GM19324 (cell line): ENCODE measurements around the gene DLL4.

Experiments used
- ATAC-seq: cut with Tn5 transposase; IDR thresholded peaks from one replicate; pipeline ENCODE4 v1.9.1; 2021; ENCODE audit warnings: mild to moderate bottlenecking, moderate library complexity; ENCODE audit not compliant: unreplicated experiment, low FRiP score

Gene DLL4

DNA sequence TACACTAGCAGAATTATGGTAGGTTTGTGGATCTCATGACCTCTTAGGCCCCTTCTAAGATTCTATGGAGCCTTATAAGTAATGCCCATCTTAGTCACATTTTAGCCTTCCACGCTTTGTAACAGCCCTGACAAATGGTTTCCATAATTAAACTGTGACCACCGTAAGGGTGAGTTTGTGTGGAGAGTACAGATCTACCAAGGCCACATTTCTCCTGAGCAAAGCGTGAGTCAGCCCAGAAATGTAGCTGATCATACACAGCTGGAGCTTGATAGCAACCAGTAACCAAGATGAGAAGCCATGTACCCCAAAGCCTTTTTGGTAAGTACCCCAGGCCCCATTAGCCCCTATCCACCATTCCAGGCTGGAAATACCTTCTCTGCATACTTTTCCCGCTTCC lies 55.8 kb downstream of the DLL4 start:
- ATAC-seq, result no peak

DNA sequence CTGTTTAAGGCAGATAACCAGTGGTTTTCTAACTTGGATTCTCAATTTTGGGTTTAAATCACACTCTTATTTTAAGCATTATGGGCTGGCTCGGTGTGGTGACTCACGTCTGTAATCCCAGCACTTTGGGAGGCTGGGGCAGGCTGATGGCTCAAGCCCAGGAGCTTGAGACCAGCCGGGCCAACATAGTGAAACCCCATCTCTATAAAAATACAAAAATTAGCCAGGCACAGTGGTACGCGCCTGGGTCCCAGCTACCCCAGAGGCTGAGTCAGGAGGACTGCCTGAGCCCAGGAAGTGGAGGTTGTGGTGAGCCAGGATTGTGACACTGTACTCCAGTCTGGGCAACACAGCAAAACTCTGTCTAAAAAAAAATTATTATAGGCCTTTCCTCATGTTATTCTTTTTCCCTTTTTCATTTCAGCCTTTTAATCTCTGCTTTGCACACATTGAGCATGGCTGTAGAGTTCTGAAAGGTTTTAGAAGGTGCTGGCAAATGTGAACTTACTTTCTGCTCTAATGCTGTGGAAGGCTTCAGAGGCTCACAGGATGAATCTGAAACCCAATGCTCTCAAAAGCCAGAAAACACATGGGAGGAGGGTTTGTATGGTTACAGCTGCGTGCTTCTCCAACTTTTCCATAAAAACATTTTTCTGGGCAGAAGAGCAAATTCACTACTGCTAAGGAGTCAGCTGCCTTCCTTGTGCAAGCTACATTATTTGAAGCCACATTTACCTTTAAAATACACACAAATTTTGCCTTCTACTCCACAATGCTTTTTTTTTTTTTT lies 56.6 kb downstream of the DLL4 start:
- ATAC-seq, result no peak

DNA sequence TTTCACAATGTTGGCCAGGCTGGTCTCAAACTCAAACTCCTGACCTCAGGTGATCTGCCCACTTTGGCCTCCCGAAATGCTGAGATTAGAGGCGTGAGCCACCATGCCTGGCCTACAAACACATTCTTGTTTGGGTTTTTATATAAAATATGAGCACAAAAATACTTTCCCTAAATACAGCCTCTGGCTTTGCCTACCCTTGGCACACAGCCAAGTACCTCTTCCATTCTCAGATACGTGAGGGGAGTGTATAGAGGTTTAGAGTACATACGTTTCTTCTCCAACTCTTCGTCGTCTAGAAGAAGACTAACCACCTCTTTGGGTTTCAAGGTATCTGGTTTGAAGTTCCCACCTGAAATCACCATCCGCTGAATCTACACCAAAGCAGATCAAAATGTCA lies 57.7 kb downstream of the DLL4 start:
- ATAC-seq, result no peak

DNA sequence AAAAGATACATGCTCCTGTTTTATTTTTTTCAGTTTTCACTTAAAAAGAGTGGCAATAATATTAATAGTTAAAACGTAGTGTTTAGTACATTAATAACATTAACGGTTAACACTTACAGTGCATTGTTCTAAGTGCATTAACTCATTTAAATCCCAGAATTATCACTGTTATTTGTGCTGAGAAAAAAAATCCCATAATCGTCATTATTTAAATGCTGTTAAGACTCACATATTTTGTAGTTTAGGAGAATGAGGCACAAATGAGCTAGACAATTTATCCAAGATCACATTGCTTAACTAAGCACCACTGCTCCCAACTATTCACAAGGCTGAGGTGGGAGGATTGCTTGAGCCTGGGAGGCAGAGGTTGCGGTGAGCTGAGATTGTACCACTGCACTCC lies 59.0 kb downstream of the DLL4 start:
- ATAC-seq, result no peak
